Bone marrow (tissue), 2 donors: ENCODE measurements around the gene PPIL4.
A peak's percentile ranks its signal among the peaks of the same experiment; 100 is the strongest.

Source experiments
- DNase-seq, 2 donors: peaks; one replicate each; lab custom pipeline; 2025; lab: John Stamatoyannopoulos, UW

PPIL4 gene

GRCh38 chr6:149545754-149546471, at the start of gene PPIL4:
Gene PPIL4 (minus strand): TSS chr6:149546043. CDS start chr6:149546005, 38 bp downstream.
- DNase-seq = peak; percentile 85 to 92

- DNase-seq = no peak
Observed at GRCh38 chr6:149593408-149593807, 47.6 kb upstream of the PPIL4 start.

- no peak for DNase-seq
Observed at GRCh38 chr6:149592983-149593382, 47.1 kb upstream of the PPIL4 start.

- DNase-seq = no peak
Observed at GRCh38 chr6:149586149-149586548, 40.3 kb upstream of the PPIL4 start.

- no peak for DNase-seq
Observed at GRCh38 chr6:149581349-149581748, 35.5 kb upstream of the PPIL4 start.

- no peak for DNase-seq
Observed at GRCh38 chr6:149580880-149581279, 35.0 kb upstream of the PPIL4 start.

- DNase-seq = no peak
Observed at GRCh38 chr6:149567945-149568585, 22.2 kb upstream of the PPIL4 start.

- no peak for DNase-seq
Observed at GRCh38 chr6:149567194-149567586, 21.3 kb upstream of the PPIL4 start.

- DNase-seq = peak in 1 of 2 donors; percentile 85
Observed at GRCh38 chr6:149566410-149567193, 20.8 kb upstream of the PPIL4 start.

GRCh38 chr6:149565527-149566409, 19.9 kb upstream of the PPIL4 start, which contains the start of gene GINM1:
Gene GINM1 (plus strand): TSS chr6:149566375. CDS start chr6:149566415, 40 bp downstream.
- DNase-seq = peak; percentile 77 to 85

- no peak for DNase-seq
Observed at GRCh38 chr6:149563928-149564325, 18.1 kb upstream of the PPIL4 start.

- DNase-seq = no peak
Observed at GRCh38 chr6:149563203-149563927, 17.5 kb upstream of the PPIL4 start.

GRCh38 chr6:149560736-149561135, 14.9 kb upstream of the PPIL4 start:
- no peak for DNase-seq

- no peak for DNase-seq
Observed at GRCh38 chr6:149559389-149559788, 13.5 kb upstream of the PPIL4 start.

GRCh38 chr6:149558029-149558428, 12.2 kb upstream of the PPIL4 start:
- no peak for DNase-seq

GRCh38 chr6:149551920-149552319, 6.1 kb upstream of the PPIL4 start:
- DNase-seq = no peak

GRCh38 chr6:149545258-149545753, 537 bp downstream of the PPIL4 start:
- DNase-seq = peak; percentile 15 to 39

- DNase-seq = no peak
Observed at GRCh38 chr6:149544646-149545257, 1.1 kb downstream of the PPIL4 start.

GRCh38 chr6:149541139-149541538, 4.7 kb downstream of the PPIL4 start:
- no peak for DNase-seq

GRCh38 chr6:149534742-149535141, 11.1 kb downstream of the PPIL4 start:
- DNase-seq = no peak
